Activated naive CD8-positive, alpha-beta T cell treated with anti-CD3 and anti-CD28 coated beads, Interleukin-2, amount 50 U/mL, for 24 hours (primary cell): Measurements from ENCODE around the gene ZMIZ1.

Experiments
- ATAC-seq: fragments of 150-1000 bp; cut with Tn5 transposase; one replicate; pipeline ENCODE4 v1.10.0; 2021
- DNase-seq: peaks from one replicate; pipeline ENCODE4 v3.0.0; 2021
- H3K27ac Mint-ChIP-seq: one replicate; pipeline ENCODE4 v1.8.0; 2021; ENCODE audit warnings: mild to moderate bottlenecking, mixed read lengths
- H3K27me3 Mint-ChIP-seq: one replicate; pipeline ENCODE4 v1.8.0; 2021; ENCODE audit warnings: mixed read lengths
- H3K36me3 Mint-ChIP-seq: one replicate; pipeline ENCODE4 v1.8.0; 2021; ENCODE audit warnings: low read depth, mixed read lengths
- H3K4me1 Mint-ChIP-seq: one replicate; pipeline ENCODE4 v1.8.0; 2021; ENCODE audit warnings: mixed read lengths
- H3K4me3 Mint-ChIP-seq: one replicate; pipeline ENCODE4 v1.8.0; 2021; ENCODE audit warnings: mild to moderate bottlenecking, moderate library complexity, mixed read lengths
- H3K9me3 Mint-ChIP-seq: one replicate; pipeline ENCODE4 v1.8.0; 2021; ENCODE audit warnings: mixed read lengths

ZMIZ1 gene

GRCh38 chr10:79176949-79177602 is 108.3 kb downstream of the ZMIZ1 start:
- ATAC-seq (no peak), DNase-seq (no peak)
- Mint-ChIP-seq H3K27me3 (no peaks in the 10 kb centered on the region), H3K36me3 (no peaks in the 10 kb centered on the region), H3K9me3 (no peaks in the 10 kb centered on the region), H3K4me1 (no peaks in the 10 kb centered on the region), H3K4me3 (no peak overlapping the region), H3K27ac (no peak overlapping the region)

GRCh38 chr10:79178070-79178576 is 109.4 kb downstream of the ZMIZ1 start:
- ATAC-seq (no peak), DNase-seq (no peak)
- Mint-ChIP-seq H3K27ac (peak overlapping the region; percentile 5), H3K27me3 (no peaks in the 10 kb centered on the region), H3K9me3 (no peaks in the 10 kb centered on the region), H3K36me3 (no peaks in the 10 kb centered on the region), H3K4me1 (no peaks in the 10 kb centered on the region), H3K4me3 (no peak overlapping the region)

GRCh38 chr10:79178614-79179163 is 109.9 kb downstream of the ZMIZ1 start:
- H3K36me3 Mint-ChIP-seq, result no peaks in the 10 kb centered on the region
- ATAC-seq (no peak), DNase-seq (no peak)
- no peak overlapping the region for H3K27ac Mint-ChIP-seq
- no peaks in the 10 kb centered on the region for H3K27me3 Mint-ChIP-seq
- no peak overlapping the region for H3K4me3 Mint-ChIP-seq
- no peaks in the 10 kb centered on the region for H3K9me3 Mint-ChIP-seq
- H3K4me1 Mint-ChIP-seq, result no peaks in the 10 kb centered on the region

GRCh38 chr10:79179164-79179956 is 110.6 kb downstream of the ZMIZ1 start:
- H3K4me3 Mint-ChIP-seq, result no peak overlapping the region
- H3K36me3 Mint-ChIP-seq, result no peaks in the 10 kb centered on the region
- H3K27me3 Mint-ChIP-seq, result no peaks in the 10 kb centered on the region
- no peak overlapping the region for H3K27ac Mint-ChIP-seq
- no peak for DNase-seq
- no peaks in the 10 kb centered on the region for H3K4me1 Mint-ChIP-seq
- ATAC-seq, result no peak
- no peaks in the 10 kb centered on the region for H3K9me3 Mint-ChIP-seq

GRCh38 chr10:79179957-79180309 is 111.2 kb downstream of the ZMIZ1 start:
- DNase-seq (no peak), ATAC-seq (no peak)
- Mint-ChIP-seq H3K27ac (no peak overlapping the region), H3K9me3 (no peaks in the 10 kb centered on the region), H3K36me3 (no peaks in the 10 kb centered on the region), H3K4me3 (no peak overlapping the region), H3K27me3 (no peaks in the 10 kb centered on the region), H3K4me1 (no peaks in the 10 kb centered on the region)

- Mint-ChIP-seq H3K27ac (no peak overlapping the region), H3K9me3 (no peaks in the 10 kb centered on the region), H3K36me3 (no peaks in the 10 kb centered on the region), H3K4me1 (no peaks in the 10 kb centered on the region), H3K27me3 (no peaks in the 10 kb centered on the region), H3K4me3 (no peak overlapping the region)
- ATAC-seq (no peak), DNase-seq (no peak)
Observed at GRCh38 chr10:79180414-79181221, 111.9 kb downstream of the ZMIZ1 start.

- Mint-ChIP-seq H3K4me3 (no peak overlapping the region), H3K36me3 (no peaks in the 10 kb centered on the region), H3K27ac (no peak overlapping the region), H3K27me3 (no peaks in the 10 kb centered on the region), H3K9me3 (no peaks in the 10 kb centered on the region), H3K4me1 (no peaks in the 10 kb centered on the region)
- ATAC-seq (no peak), DNase-seq (no peak)
Observed at GRCh38 chr10:79181227-79181626, 112.5 kb downstream of the ZMIZ1 start.

GRCh38 chr10:79181698-79182521 is 113.1 kb downstream of the ZMIZ1 start:
- ATAC-seq (no peak), DNase-seq (no peak)
- Mint-ChIP-seq H3K27me3 (no peaks in the 10 kb centered on the region), H3K27ac (no peak overlapping the region), H3K4me1 (no peaks in the 10 kb centered on the region), H3K36me3 (no peaks in the 10 kb centered on the region), H3K9me3 (no peaks in the 10 kb centered on the region), H3K4me3 (no peak overlapping the region)

- no peak for DNase-seq
- Mint-ChIP-seq H3K4me3 (no peak overlapping the region), H3K4me1 (no peaks in the 10 kb centered on the region), H3K36me3 (no peaks in the 10 kb centered on the region), H3K27ac (no peak overlapping the region), H3K9me3 (no peaks in the 10 kb centered on the region), H3K27me3 (no peaks in the 10 kb centered on the region)
- no peak for ATAC-seq
Observed at GRCh38 chr10:79182781-79183467, 114.2 kb downstream of the ZMIZ1 start.

GRCh38 chr10:79183468-79183865 is 114.7 kb downstream of the ZMIZ1 start:
- H3K27ac Mint-ChIP-seq, result no peak overlapping the region
- no peaks in the 10 kb centered on the region for H3K36me3 Mint-ChIP-seq
- no peaks in the 10 kb centered on the region for H3K9me3 Mint-ChIP-seq
- DNase-seq (no peak), ATAC-seq (no peak)
- H3K4me1 Mint-ChIP-seq, result no peaks in the 10 kb centered on the region
- H3K27me3 Mint-ChIP-seq, result no peaks in the 10 kb centered on the region
- H3K4me3 Mint-ChIP-seq, result no peak overlapping the region

GRCh38 chr10:79184145-79184625 is 115.4 kb downstream of the ZMIZ1 start:
- H3K36me3 Mint-ChIP-seq, result no peaks in the 10 kb centered on the region
- DNase-seq (no peak), ATAC-seq (no peak)
- H3K27ac Mint-ChIP-seq, result no peak overlapping the region
- H3K27me3 Mint-ChIP-seq, result no peaks in the 10 kb centered on the region
- no peaks in the 10 kb centered on the region for H3K9me3 Mint-ChIP-seq
- no peak overlapping the region for H3K4me3 Mint-ChIP-seq
- no peaks in the 10 kb centered on the region for H3K4me1 Mint-ChIP-seq

- H3K4me1 Mint-ChIP-seq, result no peaks in the 10 kb centered on the region
- no peaks in the 10 kb centered on the region for H3K36me3 Mint-ChIP-seq
- no peaks in the 10 kb centered on the region for H3K9me3 Mint-ChIP-seq
- ATAC-seq (no peak), DNase-seq (no peak)
- no peak overlapping the region for H3K4me3 Mint-ChIP-seq
- H3K27ac Mint-ChIP-seq, result no peak overlapping the region
- H3K27me3 Mint-ChIP-seq, result no peaks in the 10 kb centered on the region
Observed at GRCh38 chr10:79184657-79185056, 115.9 kb downstream of the ZMIZ1 start.

GRCh38 chr10:79185067-79185774 is 116.5 kb downstream of the ZMIZ1 start:
- Mint-ChIP-seq H3K27ac (no peak overlapping the region), H3K9me3 (no peaks in the 10 kb centered on the region)
- ATAC-seq, result no peak

More at GRCh38 chr10:79185067-79185774, 116.5 kb downstream of the ZMIZ1 start:
- Mint-ChIP-seq H3K27me3 (no peaks in the 10 kb centered on the region), H3K4me3 (no peak overlapping the region), H3K4me1 (no peaks in the 10 kb centered on the region), H3K36me3 (no peaks in the 10 kb centered on the region)
- DNase-seq, result no peak
